ENCODE results near the gene COL8A2. TPM values are rescaled to one million over a fixed set of nuclear protein-coding genes. Genes with fewer than 3 reads are reported as not detected.

The COL8A2 gene
- total RNA-seq, 2 donors from 2014 or later, result 41.6 to 126 TPM

DNA sequence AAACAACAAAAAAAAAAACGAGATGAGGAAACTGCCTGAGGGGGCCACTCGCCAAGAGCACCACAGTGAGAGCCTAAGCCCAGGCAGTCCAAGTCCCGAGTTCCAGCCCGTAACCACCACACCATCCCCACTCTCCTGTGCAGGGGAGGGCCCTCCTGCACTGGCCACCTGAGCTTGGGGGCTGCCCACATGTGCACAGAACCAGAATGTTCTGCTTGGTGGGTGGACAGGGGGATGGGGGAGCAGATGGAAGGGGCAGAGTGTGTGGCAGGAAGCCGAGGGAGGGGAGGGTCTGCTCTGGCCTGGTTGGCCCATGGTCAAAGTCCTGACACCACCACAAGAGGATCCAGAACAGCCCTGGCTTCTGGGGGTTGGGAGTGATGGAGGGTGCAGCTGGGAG, 18.8 kb downstream of the COL8A2 start:
- no peaks in the 10 kb centered on the region for H3K9me3 ChIP-seq
- H3K27me3 ChIP-seq (replicated peaks; ENCODE audit: insufficient read depth), result no peaks in the 10 kb centered on the region
- DNase-seq (ENCODE audit: low spot score) (no peak), ATAC-seq (ENCODE audit: insufficient number of reproducible peaks, low FRiP score, low read depth) (no peak)
- H3K36me3 ChIP-seq, result no peaks in the 10 kb centered on the region
- TF ChIP-seq CTCF (IDR thresholded peaks at IDR 0.05), result no peak
- no peaks in the 10 kb centered on the region for H3K4me1 ChIP-seq (ENCODE audit: control insufficient read depth in 1 of 2, low read depth in 2 of 2)
- H3K4me3 ChIP-seq, result no peak overlapping the region
- no peak overlapping the region for H3K27ac ChIP-seq

DNA sequence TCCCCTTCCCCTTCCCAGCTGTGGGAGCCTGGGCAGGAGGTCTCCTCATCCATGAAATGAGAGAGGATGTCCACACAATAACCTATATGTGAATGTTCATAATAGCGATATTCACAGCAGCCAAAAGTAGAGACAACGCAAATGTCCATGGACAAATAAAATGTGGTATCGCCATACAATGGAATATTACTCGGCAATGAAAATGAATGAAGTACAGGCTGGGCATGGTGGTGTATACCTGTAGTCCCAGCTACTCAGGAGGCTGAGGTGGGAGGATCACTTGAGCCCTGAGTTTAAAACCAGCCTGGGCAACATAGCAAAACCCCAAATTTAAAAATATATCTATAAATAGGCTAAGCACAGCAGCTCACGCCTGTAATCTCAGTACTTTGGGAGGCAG, 23.5 kb downstream of the COL8A2 start:
- no peaks in the 10 kb centered on the region for H3K36me3 ChIP-seq
- no peaks in the 10 kb centered on the region for H3K9me3 ChIP-seq
- no peak for ATAC-seq (ENCODE audit: insufficient number of reproducible peaks, low FRiP score, low read depth)
- H3K4me3 ChIP-seq, result no peak overlapping the region
- no peak for TF ChIP-seq CTCF (IDR thresholded peaks at IDR 0.05)
- H3K27ac ChIP-seq, result no peak overlapping the region
- DNase-seq (ENCODE audit: low spot score), result no peak
- H3K27me3 ChIP-seq (replicated peaks; ENCODE audit: insufficient read depth), result no peaks in the 10 kb centered on the region
- peaks cover 6% of the 10 kb centered on the region in 2 donors for H3K4me1 ChIP-seq (ENCODE audit: control insufficient read depth in 1 of 2, low read depth in 2 of 2)

DNA sequence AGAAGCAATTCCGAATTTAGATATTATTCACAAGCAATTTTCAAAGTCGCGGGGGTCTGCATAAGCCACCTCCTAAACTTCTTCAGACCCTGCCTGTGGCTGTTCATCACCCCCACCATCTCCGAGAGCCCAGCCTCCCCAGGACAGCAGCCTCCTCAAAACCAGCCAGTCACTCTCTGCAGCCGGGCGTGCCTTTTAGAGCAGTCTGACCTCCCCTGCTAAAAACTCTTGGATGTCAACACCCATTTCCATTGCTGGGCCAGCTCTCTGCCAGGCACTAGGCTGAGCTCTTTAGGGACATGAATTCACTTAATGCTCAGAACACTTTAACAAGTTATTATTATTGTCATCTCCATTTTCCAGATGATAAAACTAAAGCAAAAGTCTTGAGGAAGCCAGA, 24.6 kb downstream of the COL8A2 start:
- Histone ChIP-seq H3K4me1 (ENCODE audit: control insufficient read depth in 1 of 2, low read depth in 2 of 2) (peaks cover 6% of the 10 kb centered on the region in 2 donors), H3K27ac (peak overlapping the region in 1 of 2 donors; percentile 30), H3K9me3 (no peaks in the 10 kb centered on the region), H3K36me3 (no peaks in the 10 kb centered on the region), H3K4me3 (no peak overlapping the region), H3K27me3 (replicated peaks; ENCODE audit: insufficient read depth) (no peaks in the 10 kb centered on the region)
- TF ChIP-seq CTCF (IDR thresholded peaks at IDR 0.05), result no peak
- no peak for ATAC-seq (ENCODE audit: insufficient number of reproducible peaks, low FRiP score, low read depth)
- no peak for DNase-seq (ENCODE audit: low spot score)

- ATAC-seq (ENCODE audit: insufficient number of reproducible peaks, low FRiP score, low read depth), result peak; percentile 46
Observed at GRCh38 chr1:36099681-36100341, 25.2 kb downstream of the COL8A2 start.

More at GRCh38 chr1:36099681-36100341, 25.2 kb downstream of the COL8A2 start:
- Histone ChIP-seq H3K27ac (peak overlapping the region in 1 of 2 donors; percentile 30), H3K27me3 (replicated peaks; ENCODE audit: insufficient read depth) (no peaks in the 10 kb centered on the region), H3K4me3 (no peak overlapping the region), H3K4me1 (ENCODE audit: control insufficient read depth in 1 of 2, low read depth in 2 of 2) (peaks cover 6% of the 10 kb centered on the region in 2 donors), H3K36me3 (peaks cover 1% of the 10 kb centered on the region), H3K9me3 (no peaks in the 10 kb centered on the region)
- TF ChIP-seq CTCF (IDR thresholded peaks at IDR 0.05), result peak; percentile 83
- peak; percentile 56 for DNase-seq (ENCODE audit: low spot score)
